LNCaP clone FGC (cell line): ENCODE measurements around the gene DBNL.

Experiments
- DNase-seq: peaks from one replicate; pipeline ENCODE4 v3.0.0-alpha.2; 2011; ENCODE audit warnings: low read depth
- H3K4me3 ChIP-seq: 2 replicates; pipeline ENCODE4 v1.5.1; 2011; ENCODE audit warnings: mild to moderate bottlenecking, low read depth, low read length, control low read depth
- TF ChIP-seq, protein P1 (sequence below): IDR thresholded peaks from 2 replicates; pipeline ENCODE4 v1.5.1; 2012; ENCODE audit warnings: mild to moderate bottlenecking; ENCODE audit not compliant: control insufficient read depth, insufficient read depth; ENCODE audit errors: extremely low read depth

Gene DBNL

GRCh38 chr7:44072364-44073231, 28.1 kb downstream of the DBNL start:
- DNase-seq: no peak
- TF ChIP-seq, protein P1, sequence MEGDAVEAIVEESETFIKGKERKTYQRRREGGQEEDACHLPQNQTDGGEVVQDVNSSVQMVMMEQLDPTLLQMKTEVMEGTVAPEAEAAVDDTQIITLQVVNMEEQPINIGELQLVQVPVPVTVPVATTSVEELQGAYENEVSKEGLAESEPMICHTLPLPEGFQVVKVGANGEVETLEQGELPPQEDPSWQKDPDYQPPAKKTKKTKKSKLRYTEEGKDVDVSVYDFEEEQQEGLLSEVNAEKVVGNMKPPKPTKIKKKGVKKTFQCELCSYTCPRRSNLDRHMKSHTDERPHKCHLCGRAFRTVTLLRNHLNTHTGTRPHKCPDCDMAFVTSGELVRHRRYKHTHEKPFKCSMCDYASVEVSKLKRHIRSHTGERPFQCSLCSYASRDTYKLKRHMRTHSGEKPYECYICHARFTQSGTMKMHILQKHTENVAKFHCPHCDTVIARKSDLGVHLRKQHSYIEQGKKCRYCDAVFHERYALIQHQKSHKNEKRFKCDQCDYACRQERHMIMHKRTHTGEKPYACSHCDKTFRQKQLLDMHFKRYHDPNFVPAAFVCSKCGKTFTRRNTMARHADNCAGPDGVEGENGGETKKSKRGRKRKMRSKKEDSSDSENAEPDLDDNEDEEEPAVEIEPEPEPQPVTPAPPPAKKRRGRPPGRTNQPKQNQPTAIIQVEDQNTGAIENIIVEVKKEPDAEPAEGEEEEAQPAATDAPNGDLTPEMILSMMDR: peak; percentile 45
- H3K4me3 ChIP-seq: no peak overlapping the region

- TF ChIP-seq, protein P1: no peak
- peak; percentile 58 for DNase-seq
- H3K4me3 ChIP-seq: 0 out of 2 replicates have a peak overlapping the region, but pooled peaks have one; percentile 4
Observed at GRCh38 chr7:44073664-44074348, 29.3 kb downstream of the DBNL start.

DNA sequence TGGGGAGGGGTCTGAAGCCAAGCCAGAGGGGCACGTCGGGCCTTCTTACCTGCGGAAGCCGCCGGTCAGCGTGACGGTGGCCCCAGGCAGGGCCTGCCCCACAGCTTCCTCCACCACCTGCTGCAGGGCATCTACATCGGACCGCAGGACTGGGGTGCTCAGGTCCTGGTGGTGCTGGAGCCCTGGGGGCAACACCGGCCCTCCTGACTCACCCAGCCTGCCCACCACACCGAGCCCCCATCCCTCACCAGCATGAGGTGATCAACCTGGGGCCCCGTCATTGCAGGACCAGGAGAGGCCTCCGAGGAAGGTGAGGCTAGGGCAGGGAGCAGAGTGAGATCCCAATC, 29.8 kb downstream of the DBNL start:
- TF ChIP-seq, protein P1: no peak
- no peak overlapping the region for H3K4me3 ChIP-seq
- no peak for DNase-seq

DNA sequence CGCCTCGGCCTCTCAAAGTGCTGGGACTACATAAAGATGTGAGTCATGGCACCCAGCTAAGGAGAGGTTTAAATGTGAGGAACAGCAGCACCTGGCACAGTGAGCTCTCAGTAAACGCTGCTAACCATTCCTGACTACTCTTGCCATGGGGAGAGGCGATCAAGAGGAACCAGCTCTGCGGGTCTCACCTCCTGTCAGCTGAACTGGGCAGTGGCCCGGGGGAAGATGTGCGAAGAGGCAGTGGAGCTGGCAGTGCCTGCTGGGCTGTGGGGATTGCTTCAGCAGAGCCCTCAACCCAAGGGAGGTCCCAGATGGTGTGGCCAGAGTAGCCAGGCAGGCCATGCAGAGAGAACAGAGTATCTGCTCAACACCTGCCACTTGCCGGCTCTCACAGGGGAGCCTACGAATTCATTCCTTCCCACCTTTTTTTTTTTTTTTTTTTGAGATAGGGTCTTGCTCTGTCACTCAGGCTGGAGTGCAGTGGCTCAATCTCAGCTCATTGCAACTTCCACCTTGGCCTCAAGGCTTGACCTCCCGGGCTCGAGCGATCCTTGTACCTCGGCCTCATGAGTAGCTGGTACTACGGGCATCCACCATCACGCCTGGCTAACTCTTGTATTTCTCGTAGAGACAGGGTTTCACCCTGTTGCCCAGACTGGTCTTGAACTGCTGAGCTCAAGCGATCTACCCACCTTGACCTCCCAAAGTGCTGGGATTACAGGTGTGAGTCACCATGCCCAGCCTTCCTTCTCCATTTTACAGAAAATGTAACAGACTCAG, 31.0 kb downstream of the DBNL start:
- no peak for DNase-seq
- TF ChIP-seq, protein P1: no peak
- no peak overlapping the region for H3K4me3 ChIP-seq

GRCh38 chr7:44076101-44076895, 31.8 kb downstream of the DBNL start:
- no peak for DNase-seq
- no peak overlapping the region for H3K4me3 ChIP-seq
- TF ChIP-seq, protein P1: no peak

GRCh38 chr7:44077061-44077460, 32.6 kb downstream of the DBNL start:
- H3K4me3 ChIP-seq: no peak overlapping the region
- TF ChIP-seq, protein P1: no peak
- DNase-seq: no peak
